ENCODE measurements around the gene ICAM5.

ICAM5 gene

DNA sequence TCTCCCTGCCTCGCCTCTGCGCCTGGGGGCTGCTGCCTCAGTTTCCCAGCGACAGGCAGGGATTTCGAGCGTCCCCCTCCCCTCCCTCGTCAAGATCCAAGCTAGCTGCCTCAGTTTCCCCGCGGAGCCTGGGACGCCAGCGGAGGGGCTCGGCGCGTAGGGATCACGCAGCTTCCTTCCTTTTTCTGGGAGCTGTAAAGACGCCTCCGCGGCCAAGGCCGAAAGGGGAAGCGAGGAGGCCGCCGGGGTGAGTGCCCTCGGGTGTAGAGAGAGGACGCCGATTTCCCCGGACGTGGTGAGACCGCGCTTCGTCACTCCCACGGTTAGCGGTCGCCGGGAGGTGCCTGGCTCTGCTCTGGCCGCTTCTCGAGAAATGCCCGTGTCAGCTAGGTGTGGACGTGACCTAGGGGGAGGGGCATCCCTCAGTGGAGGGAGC, 19.6 kb upstream of the ICAM5 start:
- ChIA-PET POLR2A (ENCODE audit: low non-redundant PET) (interaction anchor here (0.9 to 1.2 kb wide), 2 partner anchors 10 to 19 kb away, joined by 5 to 15 read pairs; partner anchors contain the start of gene ICAM5), CTCF (interaction anchor here (0.9 to 3.0 kb wide), 8 partner anchors 10 to 121 kb away, joined by 3 to 33 read pairs (median 4); partner anchors contain the start of gene ICAM5)
- H3K27ac ChIP-seq, result peak overlapping the region; percentile 52
- no peak for DNase-seq (ENCODE audit: low spot score)
- TF ChIP-seq, protein P1, sequence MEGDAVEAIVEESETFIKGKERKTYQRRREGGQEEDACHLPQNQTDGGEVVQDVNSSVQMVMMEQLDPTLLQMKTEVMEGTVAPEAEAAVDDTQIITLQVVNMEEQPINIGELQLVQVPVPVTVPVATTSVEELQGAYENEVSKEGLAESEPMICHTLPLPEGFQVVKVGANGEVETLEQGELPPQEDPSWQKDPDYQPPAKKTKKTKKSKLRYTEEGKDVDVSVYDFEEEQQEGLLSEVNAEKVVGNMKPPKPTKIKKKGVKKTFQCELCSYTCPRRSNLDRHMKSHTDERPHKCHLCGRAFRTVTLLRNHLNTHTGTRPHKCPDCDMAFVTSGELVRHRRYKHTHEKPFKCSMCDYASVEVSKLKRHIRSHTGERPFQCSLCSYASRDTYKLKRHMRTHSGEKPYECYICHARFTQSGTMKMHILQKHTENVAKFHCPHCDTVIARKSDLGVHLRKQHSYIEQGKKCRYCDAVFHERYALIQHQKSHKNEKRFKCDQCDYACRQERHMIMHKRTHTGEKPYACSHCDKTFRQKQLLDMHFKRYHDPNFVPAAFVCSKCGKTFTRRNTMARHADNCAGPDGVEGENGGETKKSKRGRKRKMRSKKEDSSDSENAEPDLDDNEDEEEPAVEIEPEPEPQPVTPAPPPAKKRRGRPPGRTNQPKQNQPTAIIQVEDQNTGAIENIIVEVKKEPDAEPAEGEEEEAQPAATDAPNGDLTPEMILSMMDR (conservative IDR thresholded peaks at IDR 0.05; ENCODE audit: low read depth), result no peak

DNA sequence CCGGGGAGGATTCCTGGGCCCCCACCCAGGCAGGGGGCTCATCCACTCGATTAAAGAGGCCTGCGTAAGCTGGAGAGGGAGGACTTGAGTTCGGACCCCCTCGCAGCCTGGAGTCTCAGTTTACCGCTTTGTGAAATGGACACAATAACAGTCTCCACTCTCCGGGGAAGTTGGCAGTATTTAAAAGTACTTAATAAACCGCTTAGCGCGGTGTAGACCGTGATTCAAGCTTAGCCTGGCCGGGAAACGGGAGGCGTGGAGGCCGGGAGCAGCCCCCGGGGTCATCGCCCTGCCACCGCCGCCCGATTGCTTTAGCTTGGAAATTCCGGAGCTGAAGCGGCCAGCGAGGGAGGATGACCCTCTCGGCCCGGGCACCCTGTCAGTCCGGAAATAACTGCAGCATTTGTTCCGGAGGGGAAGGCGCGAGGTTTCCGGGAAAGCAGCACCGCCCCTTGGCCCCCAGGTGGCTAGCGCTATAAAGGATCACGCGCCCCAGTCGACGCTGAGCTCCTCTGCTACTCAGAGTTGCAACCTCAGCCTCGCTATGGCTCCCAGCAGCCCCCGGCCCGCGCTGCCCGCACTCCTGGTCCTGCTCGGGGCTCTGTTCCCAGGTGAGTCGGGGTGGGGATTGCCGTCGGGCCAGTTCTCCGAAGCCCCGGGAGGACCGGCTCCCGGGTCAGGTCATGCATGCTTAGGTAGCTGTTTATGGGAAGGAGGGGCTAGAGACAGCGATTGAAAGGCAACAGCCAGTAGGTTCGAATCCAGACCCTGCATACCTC, 18.9 kb upstream of the ICAM5 start, which contains the start of gene ICAM1:
Gene ICAM1, plus strand, starts transcription at position 505 of the 779 bp plus-strand sequence. Its CDS starts 40 bp downstream, at position 545.
- H3K27ac ChIP-seq, result peak within 1 kb of the TSS; percentile 52

DNA sequence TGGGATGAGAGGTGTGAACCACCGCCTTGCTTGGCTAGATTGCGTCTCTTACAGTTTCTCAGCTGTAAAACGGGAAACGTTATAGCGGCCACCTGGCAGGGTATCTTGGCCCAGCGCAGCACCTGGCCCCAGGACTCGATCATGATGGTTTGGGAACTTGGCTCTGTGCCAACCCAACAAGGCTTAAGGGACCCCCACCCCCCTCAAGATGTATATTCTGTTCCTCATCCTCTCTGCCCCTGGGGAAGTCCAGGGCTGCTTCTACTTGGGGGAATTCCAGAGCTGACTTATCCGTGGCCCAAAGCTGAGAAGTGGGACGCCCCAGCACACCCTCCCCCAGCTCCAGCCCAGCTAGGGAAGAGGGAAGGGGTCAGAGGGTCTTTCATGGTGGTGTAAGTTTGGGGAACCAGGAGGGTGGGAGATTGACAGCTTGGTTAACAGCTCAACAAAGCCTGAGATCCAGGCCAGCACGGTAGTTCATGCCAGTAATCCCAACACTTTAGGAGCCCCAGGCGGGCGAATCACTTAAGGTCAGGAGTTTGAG, 18.1 kb upstream of the ICAM5 start:
- CTCF ChIA-PET, result interaction anchor here (0.5 to 3.0 kb wide), 6 partner anchors 12 to 437 kb away, joined by 3 to 33 read pairs (median 4); no protein-coding TSS in a partner anchor
- peak overlapping the region; percentile 52 for H3K27ac ChIP-seq
- TF ChIP-seq, protein P1 (conservative IDR thresholded peaks at IDR 0.05; ENCODE audit: low read depth), result no peak
- DNase-seq (ENCODE audit: low spot score), result no peak
- POLR2A ChIA-PET (ENCODE audit: low non-redundant PET), result interaction anchor here (1.2 to 1.7 kb wide), 2 partner anchors 14 to 18 kb away, joined by 7 to 15 read pairs; partner anchors contain the start of gene ICAM5

More for the DNA sequence above, 18.9 kb upstream of the ICAM5 start, which contains the start of gene ICAM1:
- ChIA-PET POLR2A (ENCODE audit: low non-redundant PET) (interaction anchor here (0.6 to 1.7 kb wide), 5 partner anchors 9 to 210 kb away, joined by 5 to 15 read pairs (median 7); partner anchors contain the start of gene ICAM5), CTCF (interaction anchor here (0.6 to 3.0 kb wide), 7 partner anchors 11 to 121 kb away, joined by 3 to 33 read pairs (median 5); partner anchors contain the start of gene ICAM5)
- peak; percentile 45 for DNase-seq (ENCODE audit: low spot score)
- TF ChIP-seq, protein P1 (conservative IDR thresholded peaks at IDR 0.05; ENCODE audit: low read depth), result no peak

DNA sequence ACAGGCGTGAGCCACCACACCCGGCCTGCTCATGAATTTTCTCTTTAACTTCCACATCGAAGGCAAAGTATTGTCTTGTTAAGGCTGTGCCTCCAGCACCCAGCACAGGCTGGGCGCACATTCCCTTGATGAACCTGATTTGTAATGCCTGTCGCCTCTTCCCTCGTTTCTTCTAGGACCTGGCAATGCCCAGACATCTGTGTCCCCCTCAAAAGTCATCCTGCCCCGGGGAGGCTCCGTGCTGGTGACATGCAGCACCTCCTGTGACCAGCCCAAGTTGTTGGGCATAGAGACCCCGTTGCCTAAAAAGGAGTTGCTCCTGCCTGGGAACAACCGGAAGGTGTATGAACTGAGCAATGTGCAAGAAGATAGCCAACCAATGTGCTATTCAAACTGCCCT, 15.2 kb upstream of the ICAM5 start:
- TF ChIP-seq, protein P1 (conservative IDR thresholded peaks at IDR 0.05; ENCODE audit: low read depth), result no peak
- ChIA-PET CTCF (interaction anchor here (0.5 to 1.0 kb wide), 4 partner anchors 11 to 116 kb away, joined by 3 to 5 read pairs (median 4); no protein-coding TSS in a partner anchor), POLR2A (ENCODE audit: low non-redundant PET) (no interaction called here)
- no peak for DNase-seq (ENCODE audit: low spot score)
- H3K27ac ChIP-seq, result peak overlapping the region; percentile 36

DNA sequence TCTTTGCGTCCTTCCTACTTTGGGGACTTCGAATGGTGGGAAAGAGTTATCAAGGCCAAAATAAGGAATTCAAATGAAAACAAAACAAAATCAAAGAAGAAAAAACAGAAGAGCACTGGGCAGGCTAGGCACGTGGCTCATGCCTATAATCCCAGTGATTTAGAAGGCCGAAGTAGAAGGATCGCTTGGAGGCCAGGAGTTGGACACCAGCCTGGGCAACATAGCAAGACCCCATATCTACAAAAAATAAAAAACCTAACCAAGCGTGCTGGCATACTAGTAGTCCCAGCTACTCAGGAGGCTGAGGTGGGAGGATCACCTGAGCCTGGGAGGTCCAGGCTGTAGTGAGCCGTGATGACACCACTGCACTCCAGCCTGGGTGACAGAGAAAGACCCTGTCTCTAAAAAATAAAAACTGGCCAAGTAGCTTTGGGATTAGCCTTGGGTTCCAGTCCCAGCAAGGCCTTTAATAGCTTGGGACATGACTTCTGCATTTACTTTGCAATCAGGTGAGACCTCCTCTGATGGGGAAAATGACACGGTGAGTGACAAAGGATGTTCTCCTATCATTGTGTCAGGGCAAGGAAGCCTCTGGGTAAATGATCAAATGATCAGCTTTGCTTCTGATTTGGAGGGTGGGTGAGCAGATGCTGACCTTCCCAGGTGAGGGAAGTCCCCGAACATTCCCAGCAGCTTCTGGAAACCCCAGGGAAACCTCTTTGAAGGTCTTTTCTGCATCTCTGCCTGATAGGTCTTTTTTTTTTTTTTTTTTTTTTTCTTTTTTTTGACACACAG, 11.8 kb upstream of the ICAM5 start:
- TF ChIP-seq, protein P1 (conservative IDR thresholded peaks at IDR 0.05; ENCODE audit: low read depth), result no peak
- ChIA-PET CTCF (interaction anchor here (0.6 to 1.1 kb wide), 3 partner anchors 9 to 70 kb away, joined by 3 to 4 read pairs (median 3); no protein-coding TSS in a partner anchor), POLR2A (ENCODE audit: low non-redundant PET) (interaction anchor here (0.6 kb wide), 1 partner anchor 105 kb away, joined by 4 read pairs; no protein-coding TSS in a partner anchor)
- no peak for DNase-seq (ENCODE audit: low spot score)
- H3K27ac ChIP-seq, result 0 out of 2 replicates have a peak overlapping the region, but pooled peaks have one; percentile 6

All from RWPE1 (cell line).